T-cell (primary cell): ENCODE results near the gene BLTP3A. TPM values are rescaled to one million over a fixed set of nuclear protein-coding genes. Genes with fewer than 3 reads are reported as not detected.
"Not testable (repeated sequence)": the region's sequence is repeated elsewhere in the genome, so short reads cannot be mapped to it uniquely, and the experiment has no call there.

Experiments
- ATAC-seq, 4 experiments: fragments of 200-7000 bp in 3 of 4; fragments of 150-1000 bp in 1 of 4; cut with Tn5 transposase; replicated peaks in 1 of 4; 1 replicate in 3 of 4; 2 replicates in 1 of 4; pipeline ENCODE4 v1.10.0; 2021; ENCODE audit warnings: moderate library complexity in 3 of 4, mild to moderate bottlenecking in 2 of 4, moderate number of reproducible peaks in 1 of 4
- CTCF ChIA-PET, 2 donors: fragments of 300-600 bp; sonication (Branson Sonifier 250); formaldehyde crosslinking; loops; one replicate each; lab custom pipeline; 2022; ENCODE audit warnings: antibody characterized with exemption in 2 of 2; lab: Charles Lee
- POLR2A ChIA-PET, 2 donors: fragments of 300-600 bp; sonication (Branson Sonifier 250); formaldehyde crosslinking; loops; one replicate each; lab custom pipeline; 2022; ENCODE audit warnings: antibody characterized with exemption in 2 of 2; lab: Charles Lee
- DNase-seq, 35 experiments: peaks; one replicate each; pipeline versions ENCODE4 v3.0.0 to v3.0.0-alpha.2; 2013 to 2023
- H3K27ac ChIP-seq: one replicate; pipeline ENCODE4 v1.5.1; 2013; ENCODE audit warnings: low read length
- H3K27me3 ChIP-seq, 2 experiments: replicated peaks in 1 of 2; 1 replicate in 1 of 2; 2 replicates in 1 of 2; pipeline versions ENCODE4 v1.6.1 to v1.7.0; 2013; ENCODE audit warnings: low read length in 1 of 2, mixed read lengths in 1 of 2; ENCODE audit not compliant: control insufficient read depth in 2 of 2, insufficient read depth in 2 of 2; ENCODE audit errors: extremely low read depth in 1 of 2
- H3K36me3 ChIP-seq, 2 donors: 1 replicate in 1 of 2; 2 replicates in 1 of 2; pipeline versions ENCODE4 v1.6.1 to v1.7.0; 2013; ENCODE audit warnings: low read length in 1 of 2; ENCODE audit not compliant: control insufficient read depth in 2 of 2, insufficient read depth in 1 of 2; ENCODE audit errors: extremely low read depth in 1 of 2
- H3K4me1 ChIP-seq, 2 experiments: 1 replicate in 1 of 2; 2 replicates in 1 of 2; pipeline versions ENCODE4 v1.6.1 to v1.7.0; 2013; ENCODE audit warnings: low read length in 2 of 2, mixed read lengths in 1 of 2; ENCODE audit not compliant: insufficient read depth in 2 of 2, control insufficient read depth in 1 of 2; ENCODE audit errors: extremely low read depth in 1 of 2
- H3K4me3 ChIP-seq, 2 donors: 1 replicate in 1 of 2; 2 replicates in 1 of 2; pipeline versions ENCODE4 v1.5.1 to v1.7.0; 2013; ENCODE audit warnings: mild to moderate bottlenecking in 2 of 2, low read length in 1 of 2, moderate library complexity in 1 of 2; ENCODE audit not compliant: control insufficient read depth in 1 of 2; ENCODE audit errors: extremely low read depth in 1 of 2
- H3K9me3 ChIP-seq: 2 replicates; pipeline ENCODE4 v1.7.0; 2013
- H3K27ac Mint-ChIP-seq, 2 donors: one replicate each; pipeline ENCODE4 v1.8.0; 2020 to 2021; ENCODE audit warnings: mild to moderate bottlenecking in 2 of 2, mixed read lengths in 2 of 2
- H3K27me3 Mint-ChIP-seq, 2 donors: one replicate each; pipeline ENCODE4 v1.8.0; 2021 to 2022; ENCODE audit warnings: mixed read lengths in 2 of 2
- H3K36me3 Mint-ChIP-seq: one replicate; pipeline ENCODE4 v1.8.0; 2021; ENCODE audit warnings: mixed read lengths
- H3K4me1 Mint-ChIP-seq, 3 donors: one replicate each; pipeline ENCODE4 v1.8.0; 2020 to 2022; ENCODE audit warnings: mixed read lengths in 3 of 3, mild to moderate bottlenecking in 1 of 3
- H3K4me3 Mint-ChIP-seq, 3 donors: one replicate each; pipeline ENCODE4 v1.8.0; 2020 to 2022; ENCODE audit warnings: mild to moderate bottlenecking in 3 of 3, mixed read lengths in 3 of 3, moderate library complexity in 3 of 3
- H3K9me3 Mint-ChIP-seq, 3 donors: one replicate each; pipeline ENCODE4 v1.8.0; 2020 to 2022; ENCODE audit warnings: mixed read lengths in 3 of 3
- WGBS: methylation state at CpG from one replicate; pipeline ENCODE4 v1.1.5; 2013; ENCODE audit warnings: missing lambda C conversion rate; ENCODE audit not compliant: insufficient coverage; 5-methylcytosine and 5-hydroxymethylcytosine counted together
- total RNA-seq, 35 experiments: library from RNA in 6 of 35; stranded (reverse) in 6 of 35; fragments of 120-200 nt in 1 of 35; gene quantifications; one replicate each; pipeline versions ENCODE4 v1.2.1 to v1.2.4 and lab custom pipeline; 2013 to 2026

BLTP3A gene
- total RNA-seq, 5 donors from 2014 or later (not counting 1 experiment from before 2014, with no cell fraction given), result 7.5 to 10.6 (median 9.5) TPM

- no peaks in the 10 kb centered on the region for H3K27me3 Mint-ChIP-seq
- H3K4me3 ChIP-seq, result no peak overlapping the region
- H3K27me3 ChIP-seq, result no peaks in the 10 kb centered on the region
- no peak overlapping the region for H3K27ac ChIP-seq
- no CpG with 5 or more reads among the region's 1 CpG for WGBS
- peaks cover 49% of the 10 kb centered on the region for H3K36me3 Mint-ChIP-seq
- H3K4me3 Mint-ChIP-seq, result no peak overlapping the region
- no peak overlapping the region for H3K27ac Mint-ChIP-seq
- CTCF ChIA-PET, result no interaction called here
- H3K9me3 Mint-ChIP-seq, result no peaks in the 10 kb centered on the region
- peaks cover 6 to 77% of the 10 kb centered on the region in 2 donors for H3K36me3 ChIP-seq
- H3K4me1 Mint-ChIP-seq, result peaks cover 23 to 25% (median 25%) of the 10 kb centered on the region in 3 donors
- ATAC-seq (no peak), DNase-seq (no peak)
- POLR2A ChIA-PET, result no interaction called here
- peaks cover 0 to 4% of the 10 kb centered on the region in 2 experiments for H3K4me1 ChIP-seq
- no peaks in the 10 kb centered on the region for H3K9me3 ChIP-seq
These were observed 23.7 kb upstream of the BLTP3A start for GRCh38 chr6:34768148-34768547.

GRCh38 chr6:34771727-34772126 is 20.2 kb upstream of the BLTP3A start:
- H3K4me1 ChIP-seq, result peaks cover 0 to 4% of the 10 kb centered on the region in 2 experiments
- ChIA-PET POLR2A (no interaction called here), CTCF (no interaction called here)
- no peak overlapping the region for H3K4me3 ChIP-seq
- Mint-ChIP-seq H3K9me3 (no peaks in the 10 kb centered on the region), H3K4me1 (peaks cover 20 to 25% (median 22%) of the 10 kb centered on the region in 3 donors), H3K4me3 (no peak overlapping the region), H3K27me3 (no peaks in the 10 kb centered on the region), H3K36me3 (peaks cover 61% of the 10 kb centered on the region), H3K27ac (no peak overlapping the region)
- no peaks in the 10 kb centered on the region for H3K27me3 ChIP-seq
- H3K27ac ChIP-seq, result no peak overlapping the region
- no peak for DNase-seq
- ATAC-seq, result no peak
- no peaks in the 10 kb centered on the region for H3K9me3 ChIP-seq
- H3K36me3 ChIP-seq, result peaks cover 7 to 69% of the 10 kb centered on the region in 2 donors
- no CpG with 5 or more reads among the region's 1 CpG for WGBS

- DNase-seq, result no peak
- no peak overlapping the region for H3K4me3 Mint-ChIP-seq
- H3K36me3 ChIP-seq, result peaks cover 4 to 61% of the 10 kb centered on the region in 2 donors
- peaks cover 20 to 25% (median 20%) of the 10 kb centered on the region in 3 donors for H3K4me1 Mint-ChIP-seq
- peaks cover 0 to 4% of the 10 kb centered on the region in 2 experiments for H3K4me1 ChIP-seq
- no peaks in the 10 kb centered on the region for H3K9me3 Mint-ChIP-seq
- ATAC-seq, result no peak
- CTCF ChIA-PET, result interaction anchor here in 1 of 2 donors (0.7 kb wide), 1 partner anchor 313 kb away, joined by 3 read pairs; no protein-coding TSS in a partner anchor
- H3K9me3 ChIP-seq, result no peaks in the 10 kb centered on the region
- no peaks in the 10 kb centered on the region for H3K27me3 Mint-ChIP-seq
- POLR2A ChIA-PET, result no interaction called here
- peaks cover 53% of the 10 kb centered on the region for H3K36me3 Mint-ChIP-seq
- no peak overlapping the region for H3K4me3 ChIP-seq
- WGBS, result no CpG with 5 or more reads among the region's 4 CpGs
- no peaks in the 10 kb centered on the region for H3K27me3 ChIP-seq
- no peak overlapping the region for H3K27ac ChIP-seq
- no peak overlapping the region for H3K27ac Mint-ChIP-seq
These were observed 18.9 kb upstream of the BLTP3A start for GRCh38 chr6:34772940-34773339.

- DNase-seq (no peak), ATAC-seq (no peak)
- Histone ChIP-seq H3K36me3 (peaks cover 4 to 51% of the 10 kb centered on the region in 2 donors), H3K9me3 (no peaks in the 10 kb centered on the region), H3K4me1 (peaks cover 0 to 4% of the 10 kb centered on the region in 2 experiments), H3K4me3 (no peak overlapping the region), H3K27ac (no peak overlapping the region), H3K27me3 (no peaks in the 10 kb centered on the region)
- no peak overlapping the region for H3K4me3 Mint-ChIP-seq
- H3K36me3 Mint-ChIP-seq, result peaks cover 55% of the 10 kb centered on the region
- no peaks in the 10 kb centered on the region for H3K27me3 Mint-ChIP-seq
- CTCF ChIA-PET, result interaction anchor here (0.6 kb wide), 2 partner anchors 32 to 296 kb away, joined by 3 to 6 read pairs; no protein-coding TSS in a partner anchor
- no CpG with 5 or more reads among the region's 4 CpGs for WGBS
- no peak overlapping the region for H3K27ac Mint-ChIP-seq
- no peaks in the 10 kb centered on the region for H3K9me3 Mint-ChIP-seq
- POLR2A ChIA-PET, result interaction anchor here in 1 of 2 donors (1.1 kb wide), 1 partner anchor 30 kb away, joined by 3 read pairs; no protein-coding TSS in a partner anchor
- peaks cover 20 to 25% (median 20%) of the 10 kb centered on the region in 3 donors for H3K4me1 Mint-ChIP-seq
These were observed 18.0 kb upstream of the BLTP3A start for GRCh38 chr6:34773916-34774315.

GRCh38 chr6:34774967-34775366 is 16.9 kb upstream of the BLTP3A start:
- H3K27ac Mint-ChIP-seq, result no peak overlapping the region
- no peaks in the 10 kb centered on the region for H3K27me3 ChIP-seq
- H3K4me1 ChIP-seq, result peaks cover 0 to 4% of the 10 kb centered on the region in 2 experiments
- no peak for DNase-seq
- H3K27ac ChIP-seq, result no peak overlapping the region
- peaks cover 4 to 47% of the 10 kb centered on the region in 2 donors for H3K36me3 ChIP-seq
- H3K4me3 Mint-ChIP-seq, result no peak overlapping the region
- CTCF ChIA-PET, result no interaction called here
- 100% methylated on average over 1 of the region's 2 CpGs for WGBS
- no peak for ATAC-seq
- H3K4me3 ChIP-seq, result no peak overlapping the region
- POLR2A ChIA-PET, result no interaction called here
- H3K9me3 Mint-ChIP-seq, result no peaks in the 10 kb centered on the region
- H3K36me3 Mint-ChIP-seq, result peaks cover 47% of the 10 kb centered on the region
- H3K9me3 ChIP-seq, result no peaks in the 10 kb centered on the region
- H3K4me1 Mint-ChIP-seq, result peaks cover 17 to 21% (median 17%) of the 10 kb centered on the region in 3 donors
- no peaks in the 10 kb centered on the region for H3K27me3 Mint-ChIP-seq

GRCh38 chr6:34785375-34785774 is 6.5 kb upstream of the BLTP3A start:
- H3K9me3 ChIP-seq, H3K4me1 Mint-ChIP-seq, H3K4me1 ChIP-seq, ATAC-seq, DNase-seq, H3K27me3 ChIP-seq, H3K9me3 Mint-ChIP-seq, H3K27ac ChIP-seq, H3K36me3 ChIP-seq, H3K4me3 ChIP-seq, H3K36me3 Mint-ChIP-seq, H3K27ac Mint-ChIP-seq, H3K27me3 Mint-ChIP-seq, H3K4me3 Mint-ChIP-seq: not testable (repeated sequence)
- WGBS, result no CpG with 5 or more reads among the region's 9 CpGs
- ChIA-PET CTCF (interaction anchor here in 1 of 2 donors (0.6 kb wide), 1 partner anchor 681 kb away, joined by 3 read pairs; no protein-coding TSS in a partner anchor), POLR2A (interaction anchor here in 1 of 2 donors (0.7 kb wide), 1 partner anchor 17 kb away, joined by 4 read pairs; no protein-coding TSS in a partner anchor)
